Glutamatergic neuron (in vitro differentiated cells): ENCODE measurements around the gene TADA2A. TPM values are rescaled to one million over a fixed set of nuclear protein-coding genes. Genes with fewer than 3 reads are reported as not detected.

Experiments
- DNase-seq: peaks from one replicate; pipeline ENCODE4 v3.0.0; 2022
- H3K27ac Mint-ChIP-seq: one replicate; pipeline ENCODE4 v1.8.0; 2020; ENCODE audit warnings: mild to moderate bottlenecking, mixed read lengths, inconsistent platforms; ENCODE audit not compliant: unreplicated experiment
- H3K27me3 Mint-ChIP-seq: one replicate; pipeline ENCODE4 v1.8.0; 2020; ENCODE audit warnings: mild to moderate bottlenecking, moderate library complexity, mixed read lengths, inconsistent platforms; ENCODE audit not compliant: unreplicated experiment
- H3K36me3 Mint-ChIP-seq: one replicate; pipeline ENCODE4 v1.8.0; 2020; ENCODE audit warnings: mild to moderate bottlenecking, mixed read lengths, inconsistent platforms; ENCODE audit not compliant: unreplicated experiment
- H3K4me1 Mint-ChIP-seq: one replicate; pipeline ENCODE4 v1.8.0; 2020; ENCODE audit warnings: mild to moderate bottlenecking, low read depth, mixed read lengths, inconsistent platforms; ENCODE audit not compliant: unreplicated experiment
- H3K4me3 Mint-ChIP-seq: one replicate; pipeline ENCODE4 v1.8.0; 2020; ENCODE audit warnings: mild to moderate bottlenecking, mixed read lengths, inconsistent platforms; ENCODE audit not compliant: unreplicated experiment
- H3K9me3 Mint-ChIP-seq: one replicate; pipeline ENCODE4 v1.8.0; 2020; ENCODE audit warnings: mild to moderate bottlenecking, moderate library complexity, mixed read lengths, inconsistent platforms; ENCODE audit not compliant: unreplicated experiment
- CTCF ChIP-seq: fragments of 200-600 bp; sonication (generic); IDR thresholded peaks from one replicate; pipeline ENCODE4 v1.5.0; 2021; ENCODE audit not compliant: partially characterized antibody, unreplicated experiment
- total RNA-seq: library from RNA; stranded (reverse); fragmentation: NEBNext Ultra II Directional; extraction: Animal tissue kit (Norgen Biotek cat#: 25700); gene quantifications from one replicate; pipeline ENCODE4 v1.2.1, GENCODE V29; 2021; ENCODE audit not compliant: unreplicated experiment

Gene TADA2A
- total RNA-seq, 1 donor from 2014 or later: 30.6 TPM

GRCh38 chr17:37485938-37486570 lies 79.4 kb downstream of the TADA2A start:
- Mint-ChIP-seq H3K27me3 (peaks cover 18% of the 10 kb centered on the region), H3K36me3 (peaks cover 4% of the 10 kb centered on the region), H3K4me3 (no peak overlapping the region), H3K27ac (no peak overlapping the region), H3K9me3 (peaks cover 8% of the 10 kb centered on the region), H3K4me1 (peaks cover 34% of the 10 kb centered on the region)
- no peak for TF ChIP-seq CTCF
- no peak for DNase-seq

DNA sequence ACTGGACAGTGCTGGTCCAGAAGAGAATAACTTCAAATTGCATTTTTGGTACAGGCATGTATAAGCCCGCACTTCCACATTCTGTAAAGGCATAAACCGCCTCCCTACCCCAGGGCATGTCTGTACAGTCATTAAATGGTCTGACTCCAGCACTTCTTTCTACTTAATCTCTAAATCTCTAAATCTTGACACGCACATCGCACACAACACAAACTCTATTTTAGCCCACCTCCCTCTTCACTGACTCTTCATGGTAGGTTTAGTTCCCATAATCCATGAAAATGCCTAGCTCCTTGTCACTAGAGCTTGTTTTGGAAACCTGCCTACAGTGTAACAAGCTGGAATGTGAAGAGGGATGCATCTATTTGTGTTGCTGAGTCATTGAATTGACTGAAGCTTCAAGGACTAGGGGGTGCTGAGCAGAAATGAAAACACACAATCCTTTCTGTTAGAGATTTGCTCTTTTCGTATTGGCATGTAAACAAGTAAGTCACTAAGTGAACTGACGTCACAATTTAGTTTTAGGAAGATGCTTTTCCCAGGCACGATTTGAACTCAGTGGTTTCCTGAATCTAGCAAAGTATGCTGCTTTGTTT lies 81.4 kb downstream of the TADA2A start:
- Mint-ChIP-seq H3K27ac (no peak overlapping the region), H3K4me1 (peaks cover 25% of the 10 kb centered on the region), H3K9me3 (peaks cover 9% of the 10 kb centered on the region), H3K27me3 (peaks cover 20% of the 10 kb centered on the region), H3K4me3 (peak overlapping the region; percentile 93), H3K36me3 (peaks cover 4% of the 10 kb centered on the region)
- no peak for TF ChIP-seq CTCF
- no peak for DNase-seq

DNA sequence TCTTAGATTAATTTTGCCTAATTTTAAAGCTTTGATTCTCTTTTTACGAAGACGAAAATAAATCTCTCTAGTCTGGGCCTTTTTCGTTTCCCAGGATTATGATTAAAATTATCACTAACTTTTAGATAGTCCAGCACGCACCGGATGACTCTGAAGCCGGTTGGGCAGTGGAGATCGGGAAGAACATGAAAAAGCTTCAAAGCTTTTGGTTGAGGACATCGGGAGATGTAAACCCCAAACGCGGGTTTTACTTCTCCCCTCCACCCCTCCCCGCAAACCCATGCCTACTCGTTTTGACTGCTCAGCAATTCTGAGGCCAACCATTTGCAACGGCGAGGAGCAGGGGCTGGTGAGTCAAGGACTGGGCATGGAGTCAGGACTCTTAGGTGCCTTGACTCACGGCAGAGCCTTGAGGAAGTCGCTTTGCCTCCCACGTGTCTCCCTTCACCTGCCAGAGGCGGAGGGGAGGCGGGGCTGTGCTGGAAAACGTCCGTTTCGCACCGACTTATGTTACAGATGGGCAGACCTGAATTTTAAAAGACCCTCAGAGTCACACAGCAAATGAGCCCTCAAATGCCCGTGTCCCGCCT lies 82.0 kb downstream of the TADA2A start:
- H3K4me3 Mint-ChIP-seq: peak overlapping the region; percentile 93
- peaks cover 19% of the 10 kb centered on the region for H3K4me1 Mint-ChIP-seq
- peak; percentile 27 for DNase-seq
- peaks cover 4% of the 10 kb centered on the region for H3K36me3 Mint-ChIP-seq
- no peak for TF ChIP-seq CTCF
- peak overlapping the region; percentile 28 for H3K27ac Mint-ChIP-seq
- H3K27me3 Mint-ChIP-seq: peaks cover 16% of the 10 kb centered on the region
- H3K9me3 Mint-ChIP-seq: peaks cover 5% of the 10 kb centered on the region

DNA sequence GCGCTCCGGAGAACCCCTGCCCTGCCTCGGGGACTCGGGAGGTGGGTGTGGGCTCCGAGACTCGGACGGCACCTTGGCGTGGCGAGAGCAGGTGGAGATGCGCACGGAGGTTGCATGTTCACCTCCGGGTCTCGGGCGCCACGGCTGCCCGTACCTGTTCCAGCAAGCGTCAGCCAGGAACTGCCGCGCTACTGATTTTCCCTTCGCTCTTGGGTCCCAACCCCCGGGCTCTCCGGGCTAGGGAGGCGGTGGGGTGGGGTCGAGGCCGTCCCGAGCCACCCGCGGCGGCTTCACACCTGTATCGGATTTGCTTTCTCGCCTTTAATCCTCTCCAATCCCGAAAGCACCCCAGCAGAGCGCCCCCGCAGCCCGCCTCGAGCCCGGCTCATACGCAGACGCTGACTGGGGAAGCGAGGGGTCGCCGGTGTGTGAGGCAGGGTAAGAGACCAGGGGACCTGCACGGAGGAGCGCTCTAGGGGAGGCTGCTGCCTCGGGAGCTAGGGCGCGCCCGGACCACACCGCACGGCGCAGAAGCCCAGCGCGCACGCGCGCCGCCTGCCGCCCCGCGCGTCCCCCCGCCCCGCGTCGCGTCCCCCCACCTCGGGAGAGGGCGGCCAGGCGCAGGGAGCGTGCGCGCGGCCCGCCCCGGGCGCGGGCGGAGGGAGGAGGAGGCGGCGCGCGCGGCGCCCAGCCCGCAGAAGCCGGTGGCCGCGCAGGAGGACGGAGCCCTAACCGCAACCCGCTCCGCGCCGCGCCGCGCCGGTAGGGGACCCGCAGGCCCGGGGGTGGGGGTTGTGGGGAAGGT lies 82.7 kb downstream of the TADA2A start, which contains the start of gene DUSP14:
Gene DUSP14 (plus strand): TSS at position 695 of the 805 bp plus-strand sequence. CDS start 22,382 bp downstream, outside the sequence.
- no peak for TF ChIP-seq CTCF
- Mint-ChIP-seq H3K27ac (peak within 1 kb of the TSS; percentile 78), H3K4me3 (peak within 1 kb of the TSS; percentile 95), H3K9me3 (peaks cover 5% of the 10 kb centered on the region), H3K27me3 (peaks cover 18% of the 10 kb centered on the region), H3K36me3 (peaks cover 4% of the 10 kb centered on the region), H3K4me1 (peaks cover 16% of the 10 kb centered on the region)
- peak; percentile 84 for DNase-seq
